Gastroesophageal sphincter (tissue), 4 donors: Measurements from ENCODE around the gene FAM114A1. TPM values are rescaled to one million over a fixed set of nuclear protein-coding genes. Genes with fewer than 3 reads are reported as not detected.
A peak's percentile ranks its signal among the peaks of the same experiment; 100 is the strongest.

Experiments used
- ATAC-seq: fragments of 150-250 bp; one replicate; pipeline ENCODE4 v1.9.1; 2016; ENCODE audit warnings: mild to moderate bottlenecking, moderate library complexity
- H3K27ac ChIP-seq, 4 donors: fragments of 200-600 bp; sonication (generic) in 3 of 4; 1 replicate in 3 of 4; 2 replicates in 1 of 4; pipeline ENCODE4 v1.5.1; 2016 to 2019
- H3K27me3 ChIP-seq: fragments of 200-600 bp; sonication (generic); one replicate; pipeline ENCODE4 v1.5.1; 2019
- H3K36me3 ChIP-seq, 2 donors: fragments of 200-600 bp; sonication (generic); one replicate each; pipeline ENCODE4 v1.5.1; 2019; ENCODE audit warnings: control low read depth in 1 of 2
- H3K4me1 ChIP-seq, 3 donors: fragments of 200-600 bp; sonication (generic); 1 replicate in 2 of 3; 2 replicates in 1 of 3; pipeline ENCODE4 v1.5.1; 2016 to 2019; ENCODE audit warnings: control low read depth in 2 of 3
- H3K4me3 ChIP-seq, 2 donors: fragments of 200-600 bp; sonication (generic); one replicate each; pipeline ENCODE4 v1.5.1; 2019; ENCODE audit warnings: mild to moderate bottlenecking in 1 of 2, moderate library complexity in 1 of 2
- H3K9me3 ChIP-seq, 3 donors: fragments of 200-600 bp; sonication (generic); one replicate each; pipeline ENCODE4 v1.5.1; 2017 to 2019; ENCODE audit warnings: control low read depth in 2 of 3
- EP300 ChIP-seq: sonication (generic); formaldehyde crosslinking; IDR thresholded peaks from one replicate; pipeline ENCODE4 v1.6.1; 2017; ENCODE audit warnings: antibody characterized with exemption, mild to moderate bottlenecking
- POLR2A ChIP-seq, 2 donors: fragments of 450-650 bp; IDR thresholded peaks; one replicate each; pipeline ENCODE4 v1.6.1; 2017; ENCODE audit warnings: antibody characterized with exemption in 2 of 2, mild to moderate bottlenecking in 2 of 2, moderate library complexity in 1 of 2
- POLR2AphosphoS5 ChIP-seq: sonication (generic); formaldehyde crosslinking; IDR thresholded peaks from one replicate; pipeline ENCODE4 v1.6.1; 2017; ENCODE audit warnings: antibody characterized with exemption
- WGBS, 2 donors: methylation state at CpG; one replicate each; pipeline ENCODE4 v1.1.5; 2018; ENCODE audit warnings: low coverage in 1 of 2; 5-methylcytosine and 5-hydroxymethylcytosine counted together
- total RNA-seq, 4 donors: library from RNA; depleted of rRNA; stranded (reverse); fragments of >200 nt; gene quantifications; one replicate each; pipeline ENCODE4 v1.1.0, GENCODE V29; 2016
- TF ChIP-seq, protein P1 (sequence below), 4 experiments: fragments of 200-600 bp in 2 of 4; fragments of 450-650 bp in 2 of 4; sonication (generic) in 1 of 4; IDR thresholded peaks; one replicate each; pipeline ENCODE4 v1.5.1; 2017 to 2019; ENCODE audit warnings: antibody characterized with exemption in 4 of 4, mild to moderate bottlenecking in 2 of 4, moderate library complexity in 2 of 4

Gene FAM114A1
- total RNA-seq, 4 donors from 2014 or later, result 90.0 to 155 (median 98.4) TPM

DNA sequence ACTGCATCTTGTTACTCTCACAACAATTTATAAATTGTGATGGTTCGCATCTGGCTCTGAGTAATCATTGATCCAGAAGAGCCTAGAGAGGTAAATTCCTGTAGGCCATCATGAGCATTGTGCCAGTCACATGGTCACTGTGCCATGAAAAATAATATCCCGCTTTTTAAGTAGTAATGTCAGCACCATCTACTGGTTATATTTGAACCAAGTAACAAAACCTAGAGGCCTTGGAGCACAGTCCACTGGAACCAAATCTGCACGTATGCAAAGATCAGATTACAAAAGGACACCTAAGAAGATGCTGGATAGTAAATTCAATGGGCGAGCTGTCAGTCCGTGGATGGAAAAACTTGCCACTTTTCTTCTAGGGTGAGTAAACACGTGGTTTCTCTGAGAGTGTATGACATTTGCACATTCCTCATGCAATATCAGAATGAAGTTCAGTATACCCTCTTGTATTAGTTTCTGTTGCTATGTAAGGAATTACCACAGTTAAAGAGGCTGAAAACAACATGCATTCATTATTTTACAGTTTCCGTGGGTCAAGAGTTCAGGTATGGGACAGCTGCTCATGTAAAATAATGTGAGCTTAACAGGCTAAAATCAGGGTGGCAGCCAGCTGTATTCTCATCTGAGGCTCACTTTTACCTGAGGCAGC is 26.8 kb downstream of the FAM114A1 start:
- no peak overlapping the region for H3K4me3 ChIP-seq
- peaks cover 0 to 58% of the 10 kb centered on the region in 2 donors for H3K36me3 ChIP-seq
- H3K27ac ChIP-seq, result no peak overlapping the region
- ATAC-seq, result no peak
- no peaks in the 10 kb centered on the region for H3K27me3 ChIP-seq
- no peak for TF ChIP-seq EP300
- TF ChIP-seq POLR2AphosphoS5, result no peak
- TF ChIP-seq, protein P1, sequence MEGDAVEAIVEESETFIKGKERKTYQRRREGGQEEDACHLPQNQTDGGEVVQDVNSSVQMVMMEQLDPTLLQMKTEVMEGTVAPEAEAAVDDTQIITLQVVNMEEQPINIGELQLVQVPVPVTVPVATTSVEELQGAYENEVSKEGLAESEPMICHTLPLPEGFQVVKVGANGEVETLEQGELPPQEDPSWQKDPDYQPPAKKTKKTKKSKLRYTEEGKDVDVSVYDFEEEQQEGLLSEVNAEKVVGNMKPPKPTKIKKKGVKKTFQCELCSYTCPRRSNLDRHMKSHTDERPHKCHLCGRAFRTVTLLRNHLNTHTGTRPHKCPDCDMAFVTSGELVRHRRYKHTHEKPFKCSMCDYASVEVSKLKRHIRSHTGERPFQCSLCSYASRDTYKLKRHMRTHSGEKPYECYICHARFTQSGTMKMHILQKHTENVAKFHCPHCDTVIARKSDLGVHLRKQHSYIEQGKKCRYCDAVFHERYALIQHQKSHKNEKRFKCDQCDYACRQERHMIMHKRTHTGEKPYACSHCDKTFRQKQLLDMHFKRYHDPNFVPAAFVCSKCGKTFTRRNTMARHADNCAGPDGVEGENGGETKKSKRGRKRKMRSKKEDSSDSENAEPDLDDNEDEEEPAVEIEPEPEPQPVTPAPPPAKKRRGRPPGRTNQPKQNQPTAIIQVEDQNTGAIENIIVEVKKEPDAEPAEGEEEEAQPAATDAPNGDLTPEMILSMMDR (IDR thresholded peaks at IDR 0.05), result no peak
- no peak for TF ChIP-seq POLR2A (IDR thresholded peaks at IDR 0.05)
- H3K4me1 ChIP-seq, result peaks cover 6 to 23% (median 6%) of the 10 kb centered on the region in 3 donors
- WGBS, 2 donors, result 65 to 90% methylated on average over 5 to 7 of the region's 7 CpGs
- H3K9me3 ChIP-seq, result no peaks in the 10 kb centered on the region

DNA sequence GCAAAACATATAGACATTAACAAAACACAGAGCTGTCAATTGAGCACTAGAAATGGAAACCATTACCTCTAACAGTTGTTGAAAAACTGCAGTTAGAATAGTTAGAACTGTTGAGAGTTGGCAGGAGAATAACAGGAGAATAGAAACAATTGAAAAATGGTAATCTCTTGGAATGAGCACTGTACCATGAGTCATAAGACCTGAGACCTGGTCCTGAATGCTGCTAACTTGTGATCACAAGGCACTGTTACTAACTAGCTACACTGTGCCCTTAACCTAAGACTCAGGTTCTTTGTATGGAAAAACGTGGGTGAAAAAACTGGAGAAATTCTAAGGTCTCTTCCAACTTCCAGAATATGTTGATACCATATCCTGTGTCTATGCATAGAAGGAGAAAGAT is 29.3 kb downstream of the FAM114A1 start:
- H3K27me3 ChIP-seq, result no peaks in the 10 kb centered on the region
- no peak overlapping the region for H3K4me3 ChIP-seq
- H3K36me3 ChIP-seq, result peaks cover 0 to 50% of the 10 kb centered on the region in 2 donors
- no peaks in the 10 kb centered on the region for H3K9me3 ChIP-seq
- TF ChIP-seq, protein P1 (IDR thresholded peaks at IDR 0.05), result no peak
- TF ChIP-seq POLR2AphosphoS5, result no peak
- TF ChIP-seq POLR2A (IDR thresholded peaks at IDR 0.05), result no peak
- TF ChIP-seq EP300, result no peak
- 50% methylated on average over 1 of the region's 1 CpG; no CpG with 5 or more reads in 1 of the 2 donors for WGBS, 2 donors
- ATAC-seq, result no peak
- no peak overlapping the region for H3K27ac ChIP-seq
- H3K4me1 ChIP-seq, result peaks cover 0 to 8% (median 0%) of the 10 kb centered on the region in 3 donors

DNA sequence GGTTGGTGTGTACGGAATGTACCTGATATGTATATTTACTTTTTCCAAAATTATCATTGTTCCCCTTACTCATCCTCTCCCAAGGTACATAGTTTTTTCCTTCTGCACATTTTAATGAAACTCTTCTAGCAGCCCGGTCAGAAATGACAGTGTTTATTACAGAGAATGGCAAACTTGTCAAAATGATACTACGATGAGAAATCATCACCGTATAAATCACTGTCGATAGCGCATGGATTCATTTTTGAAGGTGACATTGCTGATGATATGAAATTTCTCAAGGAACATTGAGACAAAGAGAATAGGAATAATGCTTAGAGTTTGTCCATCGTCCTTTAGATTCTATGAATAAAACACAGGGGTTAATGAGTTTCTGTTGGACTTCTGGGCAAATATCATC is 30.6 kb downstream of the FAM114A1 start:
- H3K27me3 ChIP-seq, result no peaks in the 10 kb centered on the region
- H3K9me3 ChIP-seq, result no peaks in the 10 kb centered on the region
- WGBS, 2 donors, result 81 to 82% methylated on average over 6 to 7 of the region's 7 CpGs
- H3K4me3 ChIP-seq, result no peak overlapping the region
- peaks cover 0 to 37% of the 10 kb centered on the region in 2 donors for H3K36me3 ChIP-seq
- ATAC-seq, result no peak
- no peak overlapping the region for H3K27ac ChIP-seq
- peaks cover 0 to 17% (median 4%) of the 10 kb centered on the region in 3 donors for H3K4me1 ChIP-seq
- TF ChIP-seq POLR2A (IDR thresholded peaks at IDR 0.05) (no peak), POLR2AphosphoS5 (no peak), EP300 (no peak)
- TF ChIP-seq, protein P1 (IDR thresholded peaks at IDR 0.05), result no peak

- Histone ChIP-seq H3K4me3 (no peak overlapping the region), H3K9me3 (no peaks in the 10 kb centered on the region), H3K27ac (no peak overlapping the region), H3K36me3 (peaks cover 0 to 33% of the 10 kb centered on the region in 2 donors), H3K4me1 (peaks cover 4 to 39% (median 4%) of the 10 kb centered on the region in 3 donors), H3K27me3 (no peaks in the 10 kb centered on the region)
- no peak for TF ChIP-seq POLR2AphosphoS5
- TF ChIP-seq EP300, result no peak
- TF ChIP-seq, protein P1 (IDR thresholded peaks at IDR 0.05), result no peak
- no peak for TF ChIP-seq POLR2A (IDR thresholded peaks at IDR 0.05)
- 77 to 80% methylated on average over 5 of the region's 5 CpGs for WGBS, 2 donors
- ATAC-seq, result no peak
These were observed 34.6 kb downstream of the FAM114A1 start for GRCh38 chr4:38902221-38902620.

- no peak for ATAC-seq
- peaks cover 0 to 38% of the 10 kb centered on the region in 2 donors for H3K36me3 ChIP-seq
- H3K9me3 ChIP-seq, result no peaks in the 10 kb centered on the region
- no peak overlapping the region for H3K27ac ChIP-seq
- TF ChIP-seq POLR2AphosphoS5, result no peak
- TF ChIP-seq POLR2A (IDR thresholded peaks at IDR 0.05), result no peak
- TF ChIP-seq, protein P1 (IDR thresholded peaks at IDR 0.05), result peak; percentile 15 to 52 (median 41)
- no peak for TF ChIP-seq EP300
- H3K27me3 ChIP-seq, result no peaks in the 10 kb centered on the region
- no peak overlapping the region for H3K4me3 ChIP-seq
- peaks cover 4 to 36% (median 4%) of the 10 kb centered on the region in 3 donors for H3K4me1 ChIP-seq
These were observed 35.1 kb downstream of the FAM114A1 start for GRCh38 chr4:38902695-38903094.
